ENCODE results near the gene COP1. TPM values are rescaled to one million over a fixed set of nuclear protein-coding genes. Genes with fewer than 3 reads are reported as not detected.

Gene COP1
- total RNA-seq, 4 donors from 2014 or later = 32.5 to 60.1 (median 35.7) TPM

DNA sequence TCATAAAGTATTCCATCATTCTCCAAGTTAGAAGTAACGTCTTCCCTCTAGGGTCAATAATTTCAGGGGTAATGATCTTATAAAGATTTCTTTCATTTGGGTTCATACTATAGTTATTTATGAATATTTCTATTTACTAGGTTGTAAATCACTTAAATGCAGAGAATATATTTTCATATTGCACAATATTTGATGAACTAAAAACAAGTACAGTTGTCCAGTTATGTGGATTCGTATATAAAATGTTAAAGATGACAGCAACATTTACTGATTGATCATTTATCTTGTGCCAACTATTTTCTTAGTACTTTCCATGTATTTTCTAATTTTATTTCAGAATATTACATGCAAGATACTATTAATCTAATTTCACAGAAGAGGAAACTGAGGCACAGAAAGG lies 243.3 kb downstream of the COP1 start:
- no peaks in the 10 kb centered on the region for H3K4me1 ChIP-seq
- WGBS, 2 donors = 96% methylated on average over 2 of the region's 2 CpGs
- peaks cover 0 to 34% (median 0%) of the 10 kb centered on the region in 3 donors for H3K36me3 ChIP-seq
- no peak for DNase-seq
- TF ChIP-seq, protein P1, sequence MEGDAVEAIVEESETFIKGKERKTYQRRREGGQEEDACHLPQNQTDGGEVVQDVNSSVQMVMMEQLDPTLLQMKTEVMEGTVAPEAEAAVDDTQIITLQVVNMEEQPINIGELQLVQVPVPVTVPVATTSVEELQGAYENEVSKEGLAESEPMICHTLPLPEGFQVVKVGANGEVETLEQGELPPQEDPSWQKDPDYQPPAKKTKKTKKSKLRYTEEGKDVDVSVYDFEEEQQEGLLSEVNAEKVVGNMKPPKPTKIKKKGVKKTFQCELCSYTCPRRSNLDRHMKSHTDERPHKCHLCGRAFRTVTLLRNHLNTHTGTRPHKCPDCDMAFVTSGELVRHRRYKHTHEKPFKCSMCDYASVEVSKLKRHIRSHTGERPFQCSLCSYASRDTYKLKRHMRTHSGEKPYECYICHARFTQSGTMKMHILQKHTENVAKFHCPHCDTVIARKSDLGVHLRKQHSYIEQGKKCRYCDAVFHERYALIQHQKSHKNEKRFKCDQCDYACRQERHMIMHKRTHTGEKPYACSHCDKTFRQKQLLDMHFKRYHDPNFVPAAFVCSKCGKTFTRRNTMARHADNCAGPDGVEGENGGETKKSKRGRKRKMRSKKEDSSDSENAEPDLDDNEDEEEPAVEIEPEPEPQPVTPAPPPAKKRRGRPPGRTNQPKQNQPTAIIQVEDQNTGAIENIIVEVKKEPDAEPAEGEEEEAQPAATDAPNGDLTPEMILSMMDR (IDR thresholded peaks at IDR 0.05) = no peak
- TF ChIP-seq POLR2A (IDR thresholded peaks at IDR 0.05) = no peak
- no peaks in the 10 kb centered on the region for H3K27me3 ChIP-seq
- no peak overlapping the region for H3K27ac ChIP-seq
- no peak overlapping the region for H3K4me3 ChIP-seq
- no peaks in the 10 kb centered on the region for H3K9me3 ChIP-seq
- intact Hi-C loops (cut with DNase I) = no loop called here

DNA sequence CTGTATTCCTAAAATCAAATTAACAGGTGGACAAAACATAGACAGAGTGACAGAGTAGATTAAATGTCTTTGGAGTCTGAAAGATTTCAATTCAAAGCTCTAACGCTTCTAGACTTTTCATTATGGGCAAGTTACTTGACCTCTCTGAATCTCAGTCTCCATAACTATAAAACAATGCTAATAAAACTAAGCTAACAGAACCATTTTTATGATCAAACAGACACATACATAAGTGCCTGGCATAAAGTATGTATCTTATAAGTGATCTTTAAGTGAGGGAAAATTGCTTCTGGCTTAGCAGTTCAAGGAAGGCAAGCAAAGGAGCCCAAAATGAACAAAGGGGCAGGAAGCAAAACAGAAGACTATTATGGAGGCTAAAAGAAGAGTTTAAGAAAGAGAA lies 246.9 kb downstream of the COP1 start:
- Histone ChIP-seq H3K9me3 (no peaks in the 10 kb centered on the region), H3K4me1 (no peaks in the 10 kb centered on the region), H3K36me3 (peaks cover 0 to 33% (median 0%) of the 10 kb centered on the region in 3 donors), H3K4me3 (no peak overlapping the region), H3K27ac (no peak overlapping the region), H3K27me3 (no peaks in the 10 kb centered on the region)
- no peak for DNase-seq
- no peak for TF ChIP-seq POLR2A (IDR thresholded peaks at IDR 0.05)
- TF ChIP-seq, protein P1 (IDR thresholded peaks at IDR 0.05) = no peak
- intact Hi-C loops (cut with DNase I) = no loop called here
- WGBS, 2 donors = 87 to 100% methylated on average over 1 of the region's 1 CpG

DNA sequence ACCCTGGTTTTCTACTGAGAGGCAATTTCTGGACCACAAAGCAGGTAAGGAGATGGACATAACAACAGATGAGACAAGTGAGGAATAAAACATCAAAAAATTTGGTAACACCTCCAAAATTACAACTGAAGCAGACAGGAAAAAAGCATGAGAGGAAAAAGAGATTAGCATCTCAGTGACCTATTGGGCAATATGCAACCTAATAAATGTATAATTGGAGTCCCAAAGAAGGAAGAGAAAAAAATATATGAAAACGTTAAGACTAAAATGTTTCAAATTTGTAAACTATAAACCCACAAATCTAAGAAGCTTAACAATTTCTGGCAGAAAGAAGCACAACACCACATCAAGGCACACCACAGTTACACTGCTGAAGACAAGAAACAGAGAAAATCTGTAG lies 255.5 kb downstream of the COP1 start:
- 53 to 89% methylated on average over 1 of the region's 1 CpG for WGBS, 2 donors
- peaks cover 0 to 64% (median 3%) of the 10 kb centered on the region in 3 donors for H3K36me3 ChIP-seq
- H3K4me1 ChIP-seq = no peaks in the 10 kb centered on the region
- no peak overlapping the region for H3K27ac ChIP-seq
- peaks cover 0 to 4% (median 0%) of the 10 kb centered on the region in 3 donors for H3K9me3 ChIP-seq
- no peak overlapping the region for H3K4me3 ChIP-seq
- TF ChIP-seq, protein P1 (IDR thresholded peaks at IDR 0.05) = no peak
- TF ChIP-seq POLR2A (IDR thresholded peaks at IDR 0.05) = no peak
- H3K27me3 ChIP-seq = no peaks in the 10 kb centered on the region
- intact Hi-C loops (cut with DNase I) = no loop called here
- DNase-seq = no peak

GRCh38 chr1:175947771-175948170 lies 259.3 kb downstream of the COP1 start:
- Histone ChIP-seq H3K27me3 (no peaks in the 10 kb centered on the region), H3K4me3 (no peak overlapping the region), H3K9me3 (peaks cover 0 to 4% (median 0%) of the 10 kb centered on the region in 3 donors), H3K4me1 (no peaks in the 10 kb centered on the region), H3K36me3 (peaks cover 0 to 85% (median 0%) of the 10 kb centered on the region in 3 donors), H3K27ac (no peak overlapping the region)
- intact Hi-C loops (cut with DNase I) = no loop called here
- no peak for DNase-seq
- TF ChIP-seq, protein P1 (IDR thresholded peaks at IDR 0.05) = no peak
- no peak for TF ChIP-seq POLR2A (IDR thresholded peaks at IDR 0.05)

DNA sequence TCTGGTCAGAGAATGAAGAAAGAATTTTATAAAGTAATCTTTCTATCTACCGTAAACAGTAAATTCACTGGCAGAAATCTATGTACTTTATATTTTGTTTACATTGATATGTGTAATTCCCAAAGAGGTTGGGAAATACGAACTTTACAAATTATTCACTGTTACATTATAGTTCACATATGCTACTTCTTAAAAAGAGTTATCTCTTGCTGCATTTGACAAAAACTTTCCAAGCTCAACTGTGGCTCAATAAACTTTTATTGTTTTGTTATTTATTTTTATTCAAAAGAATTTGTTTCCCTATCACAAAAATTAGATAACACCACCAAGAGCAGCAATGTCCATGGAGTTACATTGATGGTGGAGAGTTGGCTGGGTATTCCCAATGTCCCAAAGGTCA lies 262.5 kb downstream of the COP1 start:
- 85 to 91% methylated on average over 2 of the region's 2 CpGs for WGBS, 2 donors
- intact Hi-C loops (cut with DNase I) = no loop called here
- H3K27me3 ChIP-seq = no peaks in the 10 kb centered on the region
- no peak for DNase-seq
- TF ChIP-seq, protein P1 (IDR thresholded peaks at IDR 0.05) = no peak
- TF ChIP-seq POLR2A (IDR thresholded peaks at IDR 0.05) = no peak
- H3K4me3 ChIP-seq = no peak overlapping the region
- H3K9me3 ChIP-seq = no peaks in the 10 kb centered on the region
- H3K4me1 ChIP-seq = no peaks in the 10 kb centered on the region
- peaks cover 0 to 100% (median 0%) of the 10 kb centered on the region in 3 donors for H3K36me3 ChIP-seq
- no peak overlapping the region for H3K27ac ChIP-seq

All from esophagus squamous epithelium (tissue), 5 donors.